ENCODE results near the gene SORBS1. TPM values are rescaled to one million over a fixed set of nuclear protein-coding genes. Genes with fewer than 3 reads are reported as not detected.

Gene SORBS1
- total and polyA plus RNA-seq, 2 of the 13 experiments (the other 11 are each of a cell fraction or from before 2014, with no cell fraction given): 16.8 to 39.8 TPM

- no peak for TF ChIP-seq ZNF142 (CRISPR knock-in tag; IDR thresholded peaks at IDR 0.05)
- TF ChIP-seq CAMTA2 (CRISPR knock-in tag; IDR thresholded peaks at IDR 0.05; ENCODE audit: borderline replicate concordance): no peak
- no peak for TF ChIP-seq HDAC1 (CRISPR knock-in tag; IDR thresholded peaks at IDR 0.05)
- no peak for TF ChIP-seq AGO2 (optimal IDR thresholded peaks at IDR 0.05; ENCODE audit: low read depth, low read length)
- no peak for TF ChIP-seq NFYC (CRISPR knock-in tag; IDR thresholded peaks at IDR 0.05)
- TF ChIP-seq ZNF235 (CRISPR knock-in tag; IDR thresholded peaks at IDR 0.05; ENCODE audit: borderline replicate concordance): no peak
- TF ChIP-seq SP140L (CRISPR knock-in tag; IDR thresholded peaks at IDR 0.05; ENCODE audit: borderline replicate concordance): no peak
- no peak for TF ChIP-seq ZNF639 (CRISPR knock-in tag; conservative IDR thresholded peaks at IDR 0.05)
- peak; percentile 57; the same call in 1 of the 2 replicates for TF ChIP-seq SOX5 (CRISPR knock-in tag; IDR thresholded peaks at IDR 0.05; ENCODE audit: borderline replicate concordance)
- no peak for TF ChIP-seq TMF1 (CRISPR knock-in tag; IDR thresholded peaks at IDR 0.05; ENCODE audit: low read depth)
- TF ChIP-seq RNF219 (CRISPR knock-in tag; IDR thresholded peaks at IDR 0.05): no peak
- peak; percentile 83 for TF ChIP-seq FOXP4 (CRISPR knock-in tag; IDR thresholded peaks at IDR 0.05)
- TF ChIP-seq ZNF18 (CRISPR knock-in tag; IDR thresholded peaks at IDR 0.05; ENCODE audit: insufficient replicate concordance): no peak
- no peak for TF ChIP-seq KLF13 (CRISPR knock-in tag; IDR thresholded peaks at IDR 0.05)
- no peak for TF ChIP-seq SMC3 (IDR thresholded peaks at IDR 0.05; ENCODE audit: low read length)
Measured at GRCh38 chr10:95513008-95513589, 48.1 kb downstream of the SORBS1 start (continued).
